ENCODE data around the gene LRRC8A.
A peak's percentile ranks its signal among the peaks of the same experiment; 100 is the strongest.
"Not testable (repeated sequence)": the region's sequence is repeated elsewhere in the genome, so short reads cannot be mapped to it uniquely, and the experiment has no call there.

The LRRC8A gene

GRCh38 chr9:128921881-128922763, 40.2 kb downstream of the LRRC8A start:
- no peak for DNase-seq (ENCODE audit: low spot score)

- DNase-seq (ENCODE audit: low spot score): no peak
Measured at GRCh38 chr9:128923493-128923883, 41.6 kb downstream of the LRRC8A start.

- DNase-seq (ENCODE audit: low spot score): peak; percentile 61
Measured at GRCh38 chr9:128927731-128928411, 45.9 kb downstream of the LRRC8A start.

- DNase-seq (ENCODE audit: low spot score): no peak
Measured at GRCh38 chr9:128928624-128929023, 46.7 kb downstream of the LRRC8A start.

GRCh38 chr9:128929560-128929959, 47.6 kb downstream of the LRRC8A start:
- DNase-seq (ENCODE audit: low spot score): no peak

GRCh38 chr9:128933731-128934130, 51.8 kb downstream of the LRRC8A start:
- no peak for DNase-seq (ENCODE audit: low spot score)

GRCh38 chr9:128936171-128936865, 54.4 kb downstream of the LRRC8A start:
- DNase-seq (ENCODE audit: low spot score): no peak

GRCh38 chr9:128937310-128938165, 55.6 kb downstream of the LRRC8A start:
- DNase-seq (ENCODE audit: low spot score): no peak

- DNase-seq (ENCODE audit: low spot score): no peak
Measured at GRCh38 chr9:128940271-128940921, 58.5 kb downstream of the LRRC8A start.

- no peak for DNase-seq (ENCODE audit: low spot score)
Measured at GRCh38 chr9:128940946-128941755, 59.2 kb downstream of the LRRC8A start.

GRCh38 chr9:128943832-128944620, 62.1 kb downstream of the LRRC8A start:
- DNase-seq (ENCODE audit: low spot score): no peak

- DNase-seq (ENCODE audit: low spot score): not testable (repeated sequence)
Measured at GRCh38 chr9:128944966-128945365, 63.0 kb downstream of the LRRC8A start.

- DNase-seq (ENCODE audit: low spot score): no peak
Measured at GRCh38 chr9:128945798-128946501, 64.0 kb downstream of the LRRC8A start.

GRCh38 chr9:128946571-128947276, 64.8 kb downstream of the LRRC8A start:
- DNase-seq (ENCODE audit: low spot score): no peak

GRCh38 chr9:128947277-128947526, 65.3 kb downstream of the LRRC8A start:
- no peak for DNase-seq (ENCODE audit: low spot score)

GRCh38 chr9:128947527-128948301, 65.8 kb downstream of the LRRC8A start, which contains the start of the genes DOLK and NUP188:
Gene DOLK, minus strand, starts transcription at chr9:128947603. Its CDS starts 300 bp downstream, at chr9:128947303.
Gene NUP188, plus strand, starts transcription at chr9:128947699. Its CDS starts 21 bp downstream, at chr9:128947720.
- peak; percentile 96 for DNase-seq (ENCODE audit: low spot score)

GRCh38 chr9:128961403-128961802, 79.5 kb downstream of the LRRC8A start:
- not testable (repeated sequence) for DNase-seq (ENCODE audit: low spot score)
